Gastrocnemius medialis (tissue), 4 donors: ENCODE results near the gene C1QA. TPM values are rescaled to one million over a fixed set of nuclear protein-coding genes. Genes with fewer than 3 reads are reported as not detected.
A peak's percentile ranks its signal among the peaks of the same experiment; 100 is the strongest.

Experiments used
- ATAC-seq, 2 donors: fragments of 150-250 bp; one replicate each; pipeline ENCODE4 v1.9.1; 2016
- DNase-seq, 2 donors: peaks; one replicate each; pipeline ENCODE4 v3.0.0-alpha.2; 2019
- H3K27ac ChIP-seq, 4 donors: fragments of 200-600 bp; sonication (generic); 1 replicate in 1 of 4; 2 replicates in 3 of 4; pipeline ENCODE4 v1.5.1; 2016 to 2018; ENCODE audit warnings: mild to moderate bottlenecking in 2 of 4, moderate library complexity in 1 of 4
- H3K27me3 ChIP-seq, 3 donors: fragments of 200-600 bp; sonication (generic) in 2 of 3; 1 replicate in 1 of 3; 2 replicates in 2 of 3; pipeline versions ENCODE4 v1.5.1 to v1.6.0; 2016 to 2019; ENCODE audit warnings: mild to moderate bottlenecking in 1 of 3, moderate library complexity in 1 of 3
- H3K36me3 ChIP-seq, 2 donors: fragments of 200-600 bp; sonication (generic) in 1 of 2; one replicate each; pipeline ENCODE4 v1.5.1; 2017 to 2018
- H3K4me1 ChIP-seq, 2 donors: fragments of 200-600 bp; sonication (generic) in 1 of 2; one replicate each; pipeline ENCODE4 v1.5.1; 2016 to 2017; ENCODE audit warnings: mild to moderate bottlenecking in 2 of 2
- H3K4me3 ChIP-seq, 4 donors: fragments of 200-600 bp; sonication (generic) in 3 of 4; 1 replicate in 1 of 4; 2 replicates in 3 of 4; pipeline ENCODE4 v1.5.1; 2016 to 2019; ENCODE audit warnings: mild to moderate bottlenecking in 2 of 4
- H3K9me3 ChIP-seq, 3 donors: fragments of 200-600 bp; sonication (generic) in 2 of 3; 1 replicate in 1 of 3; 2 replicates in 2 of 3; pipeline ENCODE4 v1.5.1; 2016 to 2019
- CTCF ChIP-seq, 5 experiments: fragments of 450-650 bp in 3 of 5; fragments of 200-600 bp in 2 of 5; sonication (generic) in 2 of 5; IDR thresholded peaks in 4 of 5; conservative IDR thresholded peaks in 1 of 5; 1 replicate in 4 of 5; 2 replicates in 1 of 5; pipeline ENCODE4 v1.5.1; 2016 to 2019; ENCODE audit warnings: antibody characterized with exemption in 5 of 5, mild to moderate bottlenecking in 3 of 5, moderate library complexity in 3 of 5
- POLR2A ChIP-seq, 2 donors: fragments of 450-650 bp; IDR thresholded peaks; one replicate each; pipeline ENCODE4 v1.6.1; 2017; ENCODE audit warnings: antibody characterized with exemption in 2 of 2, mild to moderate bottlenecking in 2 of 2, moderate library complexity in 2 of 2
- in situ Hi-C, 4 donors: fragments of 200-750 bp; cut with MboI; loops; one replicate each; pipeline versions ENCODE4 v1.15.0 to v1.8.0; 2017; ENCODE audit warnings: low sequenced_read_pairs in 4 of 4
- intact Hi-C: fragments of 100-400 bp; cut with DNase I; formaldehyde crosslinking; loops from one replicate; pipeline ENCODE4 v1.15.1; 2023; ENCODE audit warnings: low total_unique reads
- total RNA-seq, 4 donors: library from RNA; depleted of rRNA; stranded (reverse); fragments of >200 nt; gene quantifications; one replicate each; pipeline versions ENCODE4 v1.1.0 to v1.2.3, GENCODE V29; 2016

Gene C1QA
- total RNA-seq, 4 donors from 2014 or later, result 14.3 to 64.4 (median 33.0) TPM

- no peak for ATAC-seq
- peaks cover 0 to 7% (median 3%) of the 10 kb centered on the region in 3 donors for H3K27me3 ChIP-seq
Observed at GRCh38 chr1:22639286-22639685, 2.9 kb downstream of the C1QA start.

GRCh38 chr1:22641247-22641646, 4.8 kb downstream of the C1QA start:
- Histone ChIP-seq H3K4me1 (peaks cover 0 to 3% of the 10 kb centered on the region in 2 donors), H3K27me3 (no peaks in the 10 kb centered on the region), H3K4me3 (no peak overlapping the region), H3K36me3 (no peaks in the 10 kb centered on the region), H3K27ac (no peak overlapping the region), H3K9me3 (no peaks in the 10 kb centered on the region)
- no peak for ATAC-seq
- DNase-seq, result no peak
- intact Hi-C loops (no loop called here), in situ Hi-C loops (loop anchor here (5.0 to 25.0 kb wide), 4 partner anchors 219 to 529 kb away; no protein-coding TSS in a partner anchor)
- TF ChIP-seq CTCF (IDR thresholded peaks at IDR 0.05 in 4 of 5, conservative IDR thresholded peaks at IDR 0.05 in 1 of 5), result no peak
- TF ChIP-seq POLR2A (IDR thresholded peaks at IDR 0.05), result no peak

More at GRCh38 chr1:22639286-22639685, 2.9 kb downstream of the C1QA start:
- intact Hi-C loops (no loop called here), in situ Hi-C loops (loop anchor here in 2 of 4 donors (25.0 kb wide), 1 partner anchor 527 kb away; no protein-coding TSS in a partner anchor)
- TF ChIP-seq CTCF (IDR thresholded peaks at IDR 0.05 in 4 of 5, conservative IDR thresholded peaks at IDR 0.05 in 1 of 5), result no peak
- no peak for TF ChIP-seq POLR2A (IDR thresholded peaks at IDR 0.05)
- Histone ChIP-seq H3K36me3 (no peaks in the 10 kb centered on the region), H3K4me1 (peaks cover 0 to 3% of the 10 kb centered on the region in 2 donors), H3K27ac (no peak overlapping the region), H3K4me3 (peak overlapping the region in 1 of 4 donors; percentile 34), H3K9me3 (no peaks in the 10 kb centered on the region)
- DNase-seq, result peak in 1 of 2 donors; percentile 16

- ATAC-seq, result peak; percentile 81 to 83
- intact Hi-C loops, result loop anchor here (1.0 kb wide), 1 partner anchor 222 kb away; no protein-coding TSS in a partner anchor
- TF ChIP-seq CTCF (IDR thresholded peaks at IDR 0.05 in 4 of 5, conservative IDR thresholded peaks at IDR 0.05 in 1 of 5), result peak; percentile 71 to 96 (median 90)
- TF ChIP-seq POLR2A (IDR thresholded peaks at IDR 0.05), result no peak
- peak; percentile 51 to 65 for DNase-seq
- in situ Hi-C loops, result loop anchor here (5.0 to 25.0 kb wide), 4 partner anchors 220 to 530 kb away; no protein-coding TSS in a partner anchor
- H3K27me3 ChIP-seq, result no peaks in the 10 kb centered on the region
- no peaks in the 10 kb centered on the region for H3K36me3 ChIP-seq
- H3K4me3 ChIP-seq, result no peak overlapping the region
- H3K27ac ChIP-seq, result no peak overlapping the region
- no peaks in the 10 kb centered on the region for H3K9me3 ChIP-seq
- H3K4me1 ChIP-seq, result no peaks in the 10 kb centered on the region
Observed at GRCh38 chr1:22641906-22642636, 5.6 kb downstream of the C1QA start.

GRCh38 chr1:22643381-22643780, 7.0 kb downstream of the C1QA start, which contains the start of gene C1QC:
C1QC (plus strand) TSS chr1:22643633; CDS start chr1:22644024, 391 bp downstream.
- peak; percentile 24 to 44 for DNase-seq
- Histone ChIP-seq H3K4me3 (peak within 1 kb of the TSS in 1 of 4 donors; percentile 32), H3K36me3 (no peaks in the 10 kb centered on the region), H3K27ac (no peak within 1 kb of the TSS), H3K4me1 (no peaks in the 10 kb centered on the region), H3K27me3 (no peaks in the 10 kb centered on the region), H3K9me3 (no peaks in the 10 kb centered on the region)
- intact Hi-C loops, result no loop called here
- no peak for TF ChIP-seq CTCF (IDR thresholded peaks at IDR 0.05 in 4 of 5, conservative IDR thresholded peaks at IDR 0.05 in 1 of 5)
- TF ChIP-seq POLR2A (IDR thresholded peaks at IDR 0.05), result no peak
- no peak for ATAC-seq
- in situ Hi-C loops, result loop anchor here (5.0 to 25.0 kb wide), 4 partner anchors 221 to 531 kb away; no protein-coding TSS in a partner anchor
